Coronary artery (tissue), 2 donors: ENCODE results near the gene ARID3B.
"Not testable (repeated sequence)": the region's sequence is repeated elsewhere in the genome, so short reads cannot be mapped to it uniquely, and the experiment has no call there.

ENCODE experiments used
- DNase-seq: peaks from one replicate; pipeline ENCODE4 v3.0.0-alpha.2; 2017; ENCODE audit warnings: low spot score
- H3K27ac ChIP-seq, 2 donors: fragments of 200-600 bp; sonication (generic); one replicate each; pipeline ENCODE4 v1.5.1; 2016 to 2019
- H3K4me3 ChIP-seq: fragments of 200-600 bp; sonication (generic); 2 replicates; pipeline ENCODE4 v1.5.1; 2016; ENCODE audit warnings: mild to moderate bottlenecking, moderate library complexity
- TF ChIP-seq, protein P1 (sequence below): fragments of 200-600 bp; sonication (generic); IDR thresholded peaks from one replicate; pipeline ENCODE4 v1.5.1; 2019; ENCODE audit warnings: antibody characterized with exemption

ARID3B gene

GRCh38 chr15:74626752-74627692 lies 86.0 kb downstream of the ARID3B start:
- H3K27ac ChIP-seq, result no peak overlapping the region

GRCh38 chr15:74627766-74628165 lies 86.7 kb downstream of the ARID3B start:
- TF ChIP-seq, protein P1, sequence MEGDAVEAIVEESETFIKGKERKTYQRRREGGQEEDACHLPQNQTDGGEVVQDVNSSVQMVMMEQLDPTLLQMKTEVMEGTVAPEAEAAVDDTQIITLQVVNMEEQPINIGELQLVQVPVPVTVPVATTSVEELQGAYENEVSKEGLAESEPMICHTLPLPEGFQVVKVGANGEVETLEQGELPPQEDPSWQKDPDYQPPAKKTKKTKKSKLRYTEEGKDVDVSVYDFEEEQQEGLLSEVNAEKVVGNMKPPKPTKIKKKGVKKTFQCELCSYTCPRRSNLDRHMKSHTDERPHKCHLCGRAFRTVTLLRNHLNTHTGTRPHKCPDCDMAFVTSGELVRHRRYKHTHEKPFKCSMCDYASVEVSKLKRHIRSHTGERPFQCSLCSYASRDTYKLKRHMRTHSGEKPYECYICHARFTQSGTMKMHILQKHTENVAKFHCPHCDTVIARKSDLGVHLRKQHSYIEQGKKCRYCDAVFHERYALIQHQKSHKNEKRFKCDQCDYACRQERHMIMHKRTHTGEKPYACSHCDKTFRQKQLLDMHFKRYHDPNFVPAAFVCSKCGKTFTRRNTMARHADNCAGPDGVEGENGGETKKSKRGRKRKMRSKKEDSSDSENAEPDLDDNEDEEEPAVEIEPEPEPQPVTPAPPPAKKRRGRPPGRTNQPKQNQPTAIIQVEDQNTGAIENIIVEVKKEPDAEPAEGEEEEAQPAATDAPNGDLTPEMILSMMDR, result no peak
- DNase-seq, result no peak
- H3K27ac ChIP-seq, result no peak overlapping the region
- no peak overlapping the region for H3K4me3 ChIP-seq

More at GRCh38 chr15:74626752-74627692, 86.0 kb downstream of the ARID3B start:
- no peak for DNase-seq
- TF ChIP-seq, protein P1, result no peak
- no peak overlapping the region for H3K4me3 ChIP-seq

DNA sequence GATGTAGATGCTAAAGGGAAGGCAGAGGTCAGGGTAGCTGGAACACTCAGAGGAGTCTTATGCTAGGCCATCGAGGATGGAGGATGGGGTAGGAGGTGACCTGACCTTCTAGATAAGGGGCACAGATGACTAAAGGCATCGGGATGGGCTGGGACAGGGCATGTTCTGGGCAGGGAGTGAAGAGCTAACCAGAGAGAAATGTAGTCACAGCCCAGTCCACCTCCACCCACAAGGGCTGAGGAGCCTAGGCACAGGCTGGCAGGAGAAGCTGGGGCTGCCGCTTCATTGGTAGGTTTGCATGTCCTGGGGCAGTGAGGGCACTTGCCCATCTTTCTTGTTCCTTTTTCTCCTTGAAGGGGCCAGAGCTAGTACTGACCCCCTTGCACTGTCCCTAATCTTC lies 87.2 kb downstream of the ARID3B start:
- no peak for DNase-seq
- TF ChIP-seq, protein P1, result no peak
- H3K27ac ChIP-seq, result no peak overlapping the region
- no peak overlapping the region for H3K4me3 ChIP-seq

- H3K4me3 ChIP-seq, result no peak overlapping the region
- no peak overlapping the region for H3K27ac ChIP-seq
- no peak for DNase-seq
- TF ChIP-seq, protein P1, result no peak
Measured at GRCh38 chr15:74628949-74629348, 87.9 kb downstream of the ARID3B start.

DNA sequence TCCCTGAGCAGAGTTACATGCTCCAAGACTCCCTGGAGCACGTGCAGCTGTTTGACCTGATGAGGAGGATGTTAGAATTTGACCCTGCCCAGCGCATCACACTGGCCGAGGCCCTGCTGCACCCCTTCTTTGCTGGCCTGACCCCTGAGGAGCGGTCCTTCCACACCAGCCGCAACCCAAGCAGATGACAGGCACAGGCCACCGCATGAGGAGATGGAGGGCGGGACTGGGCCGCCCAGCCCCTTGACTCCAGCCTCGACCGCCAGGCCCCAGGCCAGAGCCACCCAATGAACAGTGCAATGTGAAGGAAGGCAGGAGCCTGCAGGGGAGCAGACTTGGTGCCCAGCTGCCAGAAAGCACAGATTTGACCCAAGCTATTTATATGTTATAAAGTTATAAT lies 88.7 kb downstream of the ARID3B start:
- H3K27ac ChIP-seq, H3K4me3 ChIP-seq, DNase-seq: not testable (repeated sequence)

- Histone ChIP-seq H3K27ac (no peak overlapping the region), H3K4me3 (no peak overlapping the region)
- DNase-seq, result no peak
- TF ChIP-seq, protein P1, result no peak
Measured at GRCh38 chr15:74630284-74631086, 89.5 kb downstream of the ARID3B start.

DNA sequence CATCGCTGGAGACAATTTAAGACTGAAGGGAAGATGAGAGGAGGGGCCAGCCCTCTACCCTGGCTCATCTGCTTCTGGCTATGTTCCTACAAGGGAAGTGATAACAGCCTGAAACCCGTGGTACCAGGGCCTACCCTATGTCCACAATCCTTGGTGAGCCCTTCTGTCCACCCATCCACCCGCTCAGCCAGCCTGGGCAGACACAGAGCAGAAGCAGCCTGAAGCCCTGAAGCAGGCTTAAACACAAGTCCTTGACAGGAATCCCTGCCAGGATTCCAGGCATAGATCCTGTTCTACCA lies 90.0 kb downstream of the ARID3B start:
- TF ChIP-seq, protein P1, result no peak
- no peak overlapping the region for H3K4me3 ChIP-seq
- DNase-seq, result peak; percentile 65
- no peak overlapping the region for H3K27ac ChIP-seq
